K562 (cell line): Measurements from ENCODE around the gene CTSO.

Experiments used
- AFF4 ChIP-seq: sonication (generic); formaldehyde crosslinking; IDR thresholded peaks from 2 replicates; pipeline ENCODE4 v1.8.0; 2023; ENCODE audit warnings: mild to moderate bottlenecking, missing genetic modification reagents
- ARID2 ChIP-seq: fragments of 450-650 bp; IDR thresholded peaks from 2 replicates; pipeline ENCODE4 v1.6.1; 2017; ENCODE audit warnings: antibody characterized with exemption, mild to moderate bottlenecking
- CTCF ChIP-seq, 3 experiments: IDR thresholded peaks in 2 of 3; conservative IDR thresholded peaks in 1 of 3; 2 replicates each; pipeline ENCODE4 v1.5.1; 2011 to 2012; ENCODE audit warnings: low read length in 3 of 3, mild to moderate bottlenecking in 3 of 3, control low read depth in 2 of 3, improper control_type of control experiment in 1 of 3, inconsistent platforms in 1 of 3, low read depth in 1 of 3, mixed read lengths in 1 of 3, moderate library complexity in 1 of 3; ENCODE audit not compliant: insufficient read depth in 2 of 3
- MLX ChIP-seq, 2 experiments: fragments of 450-650 bp in 1 of 2; sonication (generic) in 1 of 2; formaldehyde crosslinking; conservative IDR thresholded peaks; 2 replicates each; pipeline versions ENCODE4 v1.4.0 to v1.8.1; 2020 to 2022; ENCODE audit warnings: mild to moderate bottlenecking in 1 of 2, missing genetic modification reagents in 1 of 2
- POLR2A ChIP-seq: fragments of 450-650 bp; conservative IDR thresholded peaks from 2 replicates; pipeline ENCODE4 v1.6.1; 2016
- POU5F1 ChIP-seq: fragments of 150-350 bp; IDR thresholded peaks from 2 replicates; pipeline ENCODE4 v1.6.1; 2014; ENCODE audit warnings: borderline replicate concordance, low read length, low read depth, mild to moderate bottlenecking; ENCODE audit not compliant: partially characterized antibody
- RBBP5 ChIP-seq: fragments of 200-600 bp; sonication (generic); IDR thresholded peaks from 2 replicates; pipeline ENCODE4 v1.6.1; 2012; ENCODE audit warnings: borderline replicate concordance, mild to moderate bottlenecking, low read length, control low read depth, inconsistent platforms; ENCODE audit not compliant: insufficient read depth, poor library complexity, severe bottlenecking
- TCF7 ChIP-seq: sonication (generic); IDR thresholded peaks from 2 replicates; pipeline ENCODE4 v1.6.1; 2016; ENCODE audit warnings: antibody characterized with exemption, borderline replicate concordance
- TGIF2 ChIP-seq: sonication (generic); formaldehyde crosslinking; IDR thresholded peaks from 2 replicates; pipeline ENCODE4 v1.8.1; 2022; ENCODE audit warnings: mild to moderate bottlenecking, missing genetic modification reagents, moderate library complexity
- ZNF253 ChIP-seq: fragments of 250-450 bp; sonication (Bioruptor Pico); conservative IDR thresholded peaks from 2 replicates; pipeline ENCODE4 v1.6.1; 2021; ENCODE audit warnings: mild to moderate bottlenecking

- TF ChIP-seq TGIF2 = no peak
- no peak for TF ChIP-seq CTCF (IDR thresholded peaks at IDR 0.05 in 2 of 3, conservative IDR thresholded peaks at IDR 0.05 in 1 of 3; ENCODE audit: insufficient read depth in 2 of 3, low read depth in 1 of 3, low read length in 3 of 3)
- no peak for TF ChIP-seq MLX (CRISPR knock-in tag; conservative IDR thresholded peaks at IDR 0.05)
- no peak for TF ChIP-seq POLR2A
- TF ChIP-seq ZNF253 (CRISPR knock-in tag) = no peak
- no peak for TF ChIP-seq ARID2
- no peak for TF ChIP-seq POU5F1
- TF ChIP-seq RBBP5 = no peak
- no peak for TF ChIP-seq TCF7
- no peak for TF ChIP-seq AFF4
Measured at GRCh38 chr4:155885666-155886065, 68.0 kb downstream of the CTSO start.
